Measurements from ENCODE around the gene MCEMP1.

DNA sequence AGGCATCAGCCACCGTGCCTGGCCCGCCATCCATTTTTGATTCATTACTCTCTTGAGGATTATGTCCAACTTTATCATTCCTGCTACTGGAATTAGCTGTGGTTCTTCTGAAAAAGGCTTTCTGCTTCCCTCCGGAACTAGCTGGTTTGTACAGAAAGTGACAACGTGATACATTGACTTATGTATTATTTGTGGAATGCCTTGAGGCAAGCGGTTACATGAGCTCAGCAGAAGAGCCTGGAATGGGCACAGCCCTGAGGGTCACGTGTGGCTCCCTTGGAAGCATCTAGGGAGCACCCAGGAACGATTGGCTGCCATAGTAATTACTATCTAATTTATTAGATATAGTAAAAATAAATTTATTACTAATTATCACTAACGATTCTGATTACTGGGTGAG lies 22.5 kb upstream of the MCEMP1 start:
- TF ChIP-seq, protein P1, sequence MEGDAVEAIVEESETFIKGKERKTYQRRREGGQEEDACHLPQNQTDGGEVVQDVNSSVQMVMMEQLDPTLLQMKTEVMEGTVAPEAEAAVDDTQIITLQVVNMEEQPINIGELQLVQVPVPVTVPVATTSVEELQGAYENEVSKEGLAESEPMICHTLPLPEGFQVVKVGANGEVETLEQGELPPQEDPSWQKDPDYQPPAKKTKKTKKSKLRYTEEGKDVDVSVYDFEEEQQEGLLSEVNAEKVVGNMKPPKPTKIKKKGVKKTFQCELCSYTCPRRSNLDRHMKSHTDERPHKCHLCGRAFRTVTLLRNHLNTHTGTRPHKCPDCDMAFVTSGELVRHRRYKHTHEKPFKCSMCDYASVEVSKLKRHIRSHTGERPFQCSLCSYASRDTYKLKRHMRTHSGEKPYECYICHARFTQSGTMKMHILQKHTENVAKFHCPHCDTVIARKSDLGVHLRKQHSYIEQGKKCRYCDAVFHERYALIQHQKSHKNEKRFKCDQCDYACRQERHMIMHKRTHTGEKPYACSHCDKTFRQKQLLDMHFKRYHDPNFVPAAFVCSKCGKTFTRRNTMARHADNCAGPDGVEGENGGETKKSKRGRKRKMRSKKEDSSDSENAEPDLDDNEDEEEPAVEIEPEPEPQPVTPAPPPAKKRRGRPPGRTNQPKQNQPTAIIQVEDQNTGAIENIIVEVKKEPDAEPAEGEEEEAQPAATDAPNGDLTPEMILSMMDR (IDR thresholded peaks at IDR 0.05; ENCODE audit: borderline replicate concordance, extremely low read depth, low read length, poor library complexity, severe bottlenecking): no peak
- TF ChIP-seq EZH2 (IDR thresholded peaks at IDR 0.05; ENCODE audit: borderline replicate concordance, low read depth, low read length, severe bottlenecking): no peak

All from DND-41 (cell line).